ENCODE results near the gene TLL2. TPM values are rescaled to one million over a fixed set of nuclear protein-coding genes. Genes with fewer than 3 reads are reported as not detected.

TLL2 gene
- total RNA-seq, 1 experiment from 2014 or later = 0.44 TPM

Other genes with a start within 250 kb of the TLL2 start
- not detected in 2 replicates for gene BLNK, start 242.4 kb downstream of the TLL2 start, total RNA-seq (2014; rRNA removed; shearing (Covaris generic))
- not detected in 2 replicates for gene DNTT, start 209.5 kb downstream of the TLL2 start, total RNA-seq (2014; rRNA removed; shearing (Covaris generic))
- not detected in 2 replicates for gene OPALIN, start 154.9 kb downstream of the TLL2 start, total RNA-seq (2014; rRNA removed; shearing (Covaris generic))
- gene TM9SF3, start 73.1 kb upstream of the TLL2 start, total RNA-seq (2014; rRNA removed; shearing (Covaris generic)) = 39.3 and 64.1 TPM in 2 replicates
- gene PIK3AP1, start 206.6 kb upstream of the TLL2 start, total RNA-seq (2014; rRNA removed; shearing (Covaris generic)) = 0.51 and 0.62 TPM in 2 replicates

All from G401 (cell line).